HepG2 (cell line): ENCODE data around the gene CERS5. TPM values are rescaled to one million over a fixed set of nuclear protein-coding genes. Genes with fewer than 3 reads are reported as not detected.

Experiments used
- CCAR2 ChIP-seq: fragments of 200-400 bp; formaldehyde crosslinking; optimal IDR thresholded peaks from 2 replicates; pipeline ENCODE3; 2018; ENCODE audit warnings: low read depth, mild to moderate bottlenecking, low read length, moderate library complexity
- EHMT2 ChIP-seq: fragments of 200-600 bp; sonication (generic); IDR thresholded peaks from 2 replicates; pipeline ENCODE4 v1.7.0; 2017; ENCODE audit warnings: antibody characterized with exemption, low read depth, low read length, borderline replicate concordance
- GATA4 ChIP-seq: sonication (generic); IDR thresholded peaks from 2 replicates; pipeline ENCODE4 v1.6.1; 2016; ENCODE audit warnings: antibody characterized with exemption, low read depth, borderline replicate concordance
- GATAD1 ChIP-seq: IDR thresholded peaks from 2 replicates; pipeline ENCODE4 v1.6.1; 2016; ENCODE audit warnings: missing genetic modification reagents, missing compliant biosample characterization
- HNF1B ChIP-seq: sonication (generic); formaldehyde crosslinking; IDR thresholded peaks from 2 replicates; pipeline ENCODE4 v1.5.1; 2020; ENCODE audit warnings: mild to moderate bottlenecking, moderate library complexity, missing genetic modification reagents
- HNF4A ChIP-seq: sonication (generic); formaldehyde crosslinking; IDR thresholded peaks from 2 replicates; pipeline ENCODE4 v1.4.0; 2020; ENCODE audit warnings: missing genetic modification reagents
- KAT8 ChIP-seq: IDR thresholded peaks from 2 replicates; pipeline ENCODE4 v1.6.1; 2016; ENCODE audit warnings: missing genetic modification reagents, missing compliant biosample characterization
- MATR3 ChIP-seq: sonication (generic); formaldehyde crosslinking; IDR thresholded peaks from 2 replicates; pipeline ENCODE4 v1.4.0; 2020; ENCODE audit warnings: missing genetic modification reagents
- MIXL1 ChIP-seq: IDR thresholded peaks from 2 replicates; pipeline ENCODE4 v1.6.1; 2016
- MLX ChIP-seq: IDR thresholded peaks from 2 replicates; pipeline ENCODE4 v1.6.1; 2016
- PATZ1 ChIP-seq: sonication (generic); formaldehyde crosslinking; IDR thresholded peaks from 2 replicates; pipeline ENCODE4 v1.4.0; 2020; ENCODE audit warnings: missing genetic modification reagents
- PAXIP1 ChIP-seq: sonication (generic); formaldehyde crosslinking; conservative IDR thresholded peaks from 2 replicates; pipeline ENCODE4 v1.4.0; 2020; ENCODE audit warnings: mild to moderate bottlenecking, missing genetic modification reagents, moderate library complexity
- POGK ChIP-seq: sonication (generic); formaldehyde crosslinking; conservative IDR thresholded peaks from 2 replicates; pipeline ENCODE4 v1.8.0; 2022; ENCODE audit warnings: mild to moderate bottlenecking, moderate library complexity, missing genetic modification reagents
- RFX1 ChIP-seq: fragments of 450-650 bp; IDR thresholded peaks from 2 replicates; pipeline ENCODE4 v1.6.1; 2017
- SNRNP70 ChIP-seq: fragments of 200-400 bp; formaldehyde crosslinking; IDR thresholded peaks from 2 replicates; pipeline ENCODE4 v1.6.1; 2017; ENCODE audit warnings: mild to moderate bottlenecking, low read depth, low read length, moderate library complexity
- ZNF550 ChIP-seq: sonication (generic); formaldehyde crosslinking; IDR thresholded peaks from 2 replicates; pipeline ENCODE4 v1.4.0; 2020; ENCODE audit warnings: mild to moderate bottlenecking, missing genetic modification reagents, borderline replicate concordance
- ZNF607 ChIP-seq: sonication (generic); formaldehyde crosslinking; IDR thresholded peaks from 2 replicates; pipeline ENCODE4 v1.5.1; 2020; ENCODE audit warnings: missing genetic modification reagents, mild to moderate bottlenecking, borderline replicate concordance
- ZNF883 ChIP-seq: sonication (generic); formaldehyde crosslinking; IDR thresholded peaks from 2 replicates; pipeline ENCODE4 v1.5.1; 2020; ENCODE audit warnings: mild to moderate bottlenecking, missing genetic modification reagents; ENCODE audit errors: not compliant biosample characterization
- ZSCAN5A ChIP-seq: sonication (generic); formaldehyde crosslinking; IDR thresholded peaks from 2 replicates; pipeline ENCODE4 v1.8.0; 2022; ENCODE audit warnings: mild to moderate bottlenecking, missing genetic modification reagents, borderline replicate concordance
- polyA plus RNA-seq, 8 experiments: library from polyadenylated mRNA; depleted of rRNA in 3 of 8; stranded (reverse) in 7 of 8; unstranded in 1 of 8; fragments of >200 nt; fragmentation: Illumina TruSeq in 4 of 8; extraction: Trizol in 4 of 8; gene quantifications; 2 replicates each; pipeline versions ENCODE4 v1.2.1 to v1.2.3, GENCODE V29; 2011 to 2016; ENCODE audit warnings: low read depth in 4 of 8, missing spikeins in 1 of 8, mixed read lengths in 1 of 8; ENCODE audit not compliant: insufficient read depth in 1 of 8
- total RNA-seq, 5 experiments: library from RNA; depleted of rRNA; stranded (reverse); fragments of >200 nt; fragmentation: Illumina TruSeq; extraction: Trizol; gene quantifications; 2 replicates each; pipeline ENCODE4 v1.2.3, GENCODE V29; 2016; ENCODE audit warnings: low read depth in 1 of 5

Gene CERS5
- total and polyA plus RNA-seq, 2 of the 13 experiments (the other 11 are each of a cell fraction or from before 2014, with no cell fraction given) = 22.3 to 48.8 TPM

- TF ChIP-seq PATZ1 (CRISPR knock-in tag) (peak; percentile 70), HNF1B (CRISPR knock-in tag) (no peak), MLX (CRISPR knock-in tag) (no peak), GATA4 (no peak), PAXIP1 (CRISPR knock-in tag) (no peak), CCAR2 (no peak), ZNF883 (CRISPR knock-in tag) (no peak), MATR3 (CRISPR knock-in tag) (no peak), SNRNP70 (no peak), RFX1 (no peak), EHMT2 (no peak), HNF4A (CRISPR knock-in tag) (0 out of 2 replicates have a peak, but pooled peaks have one; percentile 3), GATAD1 (no peak), KAT8 (CRISPR knock-in tag) (no peak), ZNF607 (CRISPR knock-in tag) (peak; percentile 78; the same call in 1 of the 2 replicates), MIXL1 (CRISPR knock-in tag) (0 out of 2 replicates have a peak, but pooled peaks have one; percentile 46), POGK (CRISPR knock-in tag) (no peak), ZNF550 (CRISPR knock-in tag) (no peak), ZSCAN5A (CRISPR knock-in tag) (no peak)
Observed at GRCh38 chr12:50103767-50104321, 63.3 kb downstream of the CERS5 start, which contains the start of gene GPD1 (continued).
